HG03575 (cell line): ENCODE data around the gene LDHAL6B.
"Not testable (repeated sequence)": the region's sequence is repeated elsewhere in the genome, so short reads cannot be mapped to it uniquely, and the experiment has no call there.

Experiments
- ATAC-seq: cut with Tn5 transposase; IDR thresholded peaks from one replicate; pipeline ENCODE4 v1.9.1; 2021; ENCODE audit not compliant: unreplicated experiment, insufficient number of reproducible peaks, low FRiP score; ENCODE audit errors: extremely low read depth

LDHAL6B gene

DNA sequence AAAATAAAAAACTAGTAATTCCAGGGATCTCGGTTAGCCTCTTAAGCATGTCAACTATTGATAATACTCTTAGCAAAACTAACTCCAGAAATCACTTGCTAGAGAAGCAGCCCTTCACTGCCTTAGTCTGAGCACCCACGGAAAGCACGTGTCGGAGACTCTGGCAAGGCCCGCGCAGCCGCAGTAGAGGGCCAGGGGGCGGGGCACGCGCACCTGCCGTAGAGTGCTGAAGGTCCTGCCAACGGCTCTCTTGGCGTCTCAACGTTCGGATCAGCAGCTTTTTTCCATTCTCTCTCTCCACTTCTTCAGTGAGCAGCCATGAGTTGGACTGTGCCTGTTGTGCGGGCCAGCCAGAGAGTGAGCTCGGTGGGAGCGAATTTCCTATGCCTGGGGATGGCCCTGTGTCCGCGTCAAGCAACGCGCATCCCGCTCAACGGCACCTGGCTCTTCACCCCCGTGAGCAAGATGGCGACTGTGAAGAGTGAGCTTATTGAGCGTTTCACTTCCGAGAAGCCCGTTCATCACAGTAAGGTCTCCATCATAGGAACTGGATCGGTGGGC lies at the start of gene LDHAL6B:
LDHAL6B (plus strand) TSS at position 221 of the 561 bp plus-strand sequence; CDS start at position 319, 98 bp downstream.
- ATAC-seq, result no peak

DNA sequence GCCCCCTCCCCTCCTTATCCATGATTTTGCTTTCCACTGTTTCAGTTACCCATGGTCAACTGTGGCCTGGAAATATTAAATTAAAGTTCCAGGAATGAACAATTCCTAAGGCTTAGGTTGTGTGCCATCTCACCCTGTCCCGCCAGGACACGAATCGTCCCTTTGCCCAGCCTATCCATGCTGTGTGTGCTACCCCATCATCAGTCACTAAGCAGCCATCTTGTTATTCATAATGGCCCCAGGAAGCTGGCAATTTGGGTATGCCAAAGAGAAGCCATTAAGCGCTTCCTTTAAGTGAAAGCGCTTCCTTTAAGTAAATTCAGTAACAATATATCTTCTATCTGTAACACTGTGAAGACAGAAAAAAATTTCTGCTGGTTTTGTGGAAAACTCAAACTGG lies 49.2 kb upstream of the LDHAL6B start:
- no peak for ATAC-seq

DNA sequence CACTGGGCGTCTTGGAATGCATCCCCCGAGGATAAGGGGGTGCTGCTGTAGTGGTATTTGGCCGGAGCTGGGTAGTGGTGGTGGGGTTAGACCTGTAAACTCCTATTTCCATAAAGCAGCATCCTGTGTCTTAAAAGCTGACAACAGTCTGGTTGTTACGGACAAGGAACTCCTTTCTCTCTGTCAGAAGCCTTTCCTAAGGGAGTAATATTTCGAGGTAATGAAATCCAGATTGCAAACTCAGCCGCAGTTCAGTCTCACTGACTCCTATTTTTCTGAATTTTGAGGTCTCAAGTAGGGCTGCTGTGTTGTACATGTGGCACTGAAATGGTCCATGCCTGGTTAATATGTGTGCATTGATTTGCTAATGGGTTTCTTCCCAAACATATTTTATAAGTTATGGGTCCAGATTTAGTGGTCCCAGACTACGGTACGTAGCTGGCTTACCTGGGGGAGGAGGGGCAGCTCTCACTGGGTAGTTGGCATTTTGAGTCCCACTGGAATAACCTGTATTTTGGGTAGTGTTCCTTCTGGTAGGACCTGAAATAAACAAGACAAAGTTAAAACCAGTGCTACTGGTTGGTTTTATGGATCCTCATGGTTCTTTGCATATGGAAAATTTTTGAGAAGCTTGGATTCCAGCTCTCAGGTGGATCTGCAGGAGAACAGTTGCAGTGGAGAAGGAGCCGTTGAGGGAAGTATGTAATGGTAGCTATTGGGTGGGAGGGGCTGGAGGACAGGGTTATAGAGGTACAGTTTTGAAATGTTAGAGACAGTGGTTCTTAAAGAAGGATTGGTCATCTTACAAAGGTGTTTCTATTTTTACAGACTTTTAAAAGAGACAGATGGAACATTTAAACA lies 48.6 kb upstream of the LDHAL6B start:
- no peak for ATAC-seq

DNA sequence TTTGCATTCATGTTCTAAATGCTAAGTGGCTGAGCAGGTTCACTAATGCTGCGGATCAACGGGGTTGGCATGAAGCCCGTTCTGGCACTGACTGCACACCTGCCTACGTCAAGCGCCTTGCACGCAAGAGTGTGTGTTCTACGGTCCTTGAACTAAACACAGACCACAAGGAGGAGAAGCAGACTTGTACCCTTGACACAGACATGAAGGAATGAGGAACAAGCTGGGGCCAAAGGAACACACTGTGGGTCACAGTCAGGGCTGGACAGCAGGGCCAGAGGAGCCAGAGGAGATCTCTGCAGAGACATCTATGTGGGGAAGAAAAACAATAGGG lies 48.0 kb upstream of the LDHAL6B start:
- ATAC-seq, result no peak

DNA sequence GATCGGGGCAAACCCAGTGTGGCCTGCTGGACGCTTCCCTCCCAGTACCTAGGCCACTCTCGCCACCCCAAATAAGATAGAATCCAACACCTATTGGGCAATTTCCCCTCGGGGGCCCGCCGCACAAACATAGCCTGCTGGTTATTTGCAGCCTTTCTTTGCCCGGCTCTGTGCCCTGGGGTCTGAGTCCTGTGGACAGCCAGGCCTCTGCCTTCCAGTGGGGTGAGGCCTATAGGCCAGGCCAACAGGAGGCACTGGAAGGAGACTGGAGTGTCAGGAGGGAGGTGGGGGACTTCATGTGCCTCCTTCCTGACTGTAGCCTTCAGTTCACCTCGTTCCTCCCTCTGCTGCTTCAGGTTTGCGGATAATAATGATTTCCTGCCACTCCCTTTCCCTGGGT lies 47.4 kb upstream of the LDHAL6B start:
- ATAC-seq, result no peak

DNA sequence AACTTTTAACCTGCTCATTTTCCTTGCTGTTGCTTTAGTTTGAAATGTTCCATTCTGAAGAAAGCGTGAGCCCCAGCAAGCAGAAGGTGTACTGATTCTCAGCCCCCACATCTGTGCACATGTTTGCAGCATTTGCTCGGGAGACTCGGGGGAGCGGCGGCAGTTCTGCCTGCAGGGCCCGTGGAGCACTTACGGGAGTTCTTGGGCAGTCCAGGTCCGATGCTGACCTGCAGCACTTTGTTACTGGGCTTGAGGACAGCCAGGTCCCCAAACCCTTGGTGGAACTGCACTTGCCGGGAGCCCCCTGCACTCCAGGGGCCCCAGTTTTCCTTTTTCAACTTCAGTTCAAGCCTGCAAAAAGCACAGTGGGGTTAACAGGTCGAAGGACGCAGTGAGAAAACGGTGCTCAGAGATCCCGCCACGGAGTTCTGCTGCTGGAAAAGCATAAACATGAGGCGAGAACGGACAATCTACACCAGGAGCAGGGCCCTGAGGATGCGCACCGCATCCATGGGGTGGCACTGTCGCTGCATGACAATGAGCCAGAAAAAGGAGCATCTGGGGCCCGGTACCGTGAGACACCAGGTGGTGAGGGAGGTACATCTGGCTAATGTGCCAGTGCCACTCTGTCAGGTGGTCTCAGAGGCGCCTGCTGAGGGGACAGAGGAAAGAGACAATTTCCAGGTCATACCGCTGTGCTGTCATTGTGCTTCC lies 45.6 kb upstream of the LDHAL6B start:
- no peak for ATAC-seq

DNA sequence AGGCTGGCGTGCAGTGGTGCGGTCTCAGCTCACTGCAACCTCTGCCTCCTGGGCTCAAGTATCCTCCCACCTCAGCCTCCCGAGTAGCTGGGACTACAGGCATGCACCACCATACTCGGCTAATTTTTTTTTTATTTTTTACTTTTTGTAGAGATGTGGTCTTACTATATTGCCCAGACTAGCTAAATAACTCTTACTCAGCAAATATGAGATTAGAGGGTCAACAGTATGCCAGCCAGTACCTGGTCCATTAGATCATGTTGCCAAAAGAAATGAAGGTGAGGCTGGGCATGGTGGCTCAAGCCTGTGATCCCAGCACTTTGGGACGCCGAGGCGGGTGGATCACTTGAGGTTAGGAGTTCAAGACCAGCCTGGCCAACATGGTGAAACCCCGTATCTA lies 44.6 kb upstream of the LDHAL6B start:
- ATAC-seq, result not testable (repeated sequence)

DNA sequence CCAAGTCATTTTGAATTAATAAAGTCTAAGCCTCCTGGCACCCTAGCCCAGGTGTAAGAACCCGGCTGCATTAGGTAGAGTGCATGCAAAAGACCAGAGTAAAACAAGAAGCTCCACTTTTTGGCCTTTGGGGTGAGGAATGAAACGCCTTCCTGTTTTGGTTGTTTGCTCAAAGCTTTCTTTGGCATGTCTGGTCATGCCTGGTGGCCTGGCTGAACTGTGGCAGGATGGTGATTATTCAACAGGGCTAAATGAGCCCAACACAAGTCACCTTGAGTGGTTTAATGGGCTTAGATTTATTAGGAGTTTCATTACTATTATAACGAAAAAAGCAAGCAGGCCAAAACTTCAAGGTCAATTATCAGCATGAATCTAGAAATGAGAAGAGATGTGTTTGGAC lies 40.9 kb upstream of the LDHAL6B start:
- ATAC-seq, result no peak

DNA sequence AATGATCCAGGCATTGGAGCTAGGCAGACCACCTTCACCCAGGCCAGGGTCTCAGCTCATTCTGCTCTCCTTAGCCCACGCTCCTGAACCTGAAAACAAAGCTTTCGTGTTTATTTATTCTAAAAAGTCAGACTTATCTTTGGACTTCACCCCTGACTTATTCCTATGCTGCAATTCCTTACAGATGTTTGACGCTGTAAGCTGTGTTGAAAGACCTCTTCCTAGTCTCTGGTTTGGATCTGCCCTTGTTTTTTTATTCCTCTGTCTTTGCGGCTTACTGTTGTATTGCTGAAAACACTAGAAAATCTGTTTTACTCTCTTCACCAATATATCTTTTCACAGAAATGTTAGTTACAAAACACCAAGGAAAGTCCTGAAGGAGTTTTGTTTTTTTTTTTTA lies 40.5 kb upstream of the LDHAL6B start:
- no peak for ATAC-seq

DNA sequence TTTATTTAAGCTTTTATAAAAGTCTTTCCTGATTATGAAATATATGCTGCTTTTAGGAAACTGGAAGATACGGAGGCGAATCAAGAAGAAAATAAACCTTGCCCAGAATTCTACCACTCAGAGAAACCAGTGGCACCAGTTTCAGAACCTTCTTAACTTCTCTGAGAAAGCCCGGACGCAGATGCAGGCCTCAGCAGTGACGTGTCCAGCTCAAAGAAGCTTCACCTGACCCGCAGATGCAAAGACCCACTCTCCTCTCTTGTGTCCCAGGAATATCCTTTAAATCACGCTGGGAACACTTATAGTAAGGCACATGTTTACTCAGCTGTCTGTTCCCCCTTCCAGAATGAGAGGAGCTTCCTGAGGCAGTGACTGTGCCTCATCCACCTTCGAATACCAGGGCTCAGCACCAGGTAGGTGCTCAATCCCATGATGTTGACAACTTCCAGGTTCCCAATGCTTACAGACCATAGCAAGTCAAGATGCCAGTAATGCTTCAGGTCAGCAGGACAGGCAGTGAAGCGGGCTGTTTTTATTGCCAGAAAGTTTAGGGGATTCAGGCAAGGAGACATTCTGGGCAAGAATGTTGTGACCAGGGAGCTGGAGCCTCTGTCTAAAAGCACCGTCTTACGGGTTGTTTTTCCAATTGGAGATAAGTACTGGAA lies 39.9 kb upstream of the LDHAL6B start:
- no peak for ATAC-seq

DNA sequence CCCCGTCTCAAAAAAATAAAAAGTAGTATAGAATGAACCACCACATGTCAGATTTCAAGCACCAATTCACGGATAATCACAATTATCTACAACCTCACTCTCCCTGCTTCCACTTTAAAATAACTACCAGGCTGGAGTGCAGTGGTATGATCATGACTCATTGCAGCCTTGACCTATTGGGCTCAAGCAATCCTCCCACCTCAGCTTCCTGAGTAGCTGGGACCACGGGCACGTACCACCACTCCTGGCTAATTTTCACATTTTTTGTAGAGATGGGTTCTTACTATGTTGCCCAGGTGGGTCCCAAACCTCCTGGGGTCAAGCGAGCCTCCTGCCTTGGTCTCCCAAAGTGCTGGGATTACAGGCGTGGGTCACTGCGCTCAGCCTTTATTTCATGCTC lies 38.1 kb upstream of the LDHAL6B start:
- ATAC-seq, result no peak

DNA sequence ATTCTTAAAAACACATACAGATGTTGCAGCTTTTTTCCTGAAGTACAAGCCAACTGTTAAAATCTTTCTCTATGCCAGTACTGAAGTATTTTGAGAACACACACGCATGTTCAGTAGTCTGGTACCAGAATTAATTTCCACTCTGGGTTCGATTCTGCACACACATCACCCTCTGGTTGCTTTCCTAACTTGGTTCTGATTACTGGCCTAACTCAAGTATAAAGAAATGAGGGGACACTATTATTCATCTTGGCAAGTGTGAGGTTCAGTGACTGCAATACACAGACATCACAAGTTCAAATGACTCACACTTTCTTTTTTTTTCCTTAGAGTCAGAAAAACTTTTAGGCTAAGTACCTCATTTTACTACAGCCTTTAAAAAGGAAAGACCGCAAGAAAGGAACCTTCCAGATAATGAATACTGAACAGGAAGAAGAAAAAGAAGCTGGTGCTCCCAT lies 37.4 kb upstream of the LDHAL6B start:
- ATAC-seq, result no peak

DNA sequence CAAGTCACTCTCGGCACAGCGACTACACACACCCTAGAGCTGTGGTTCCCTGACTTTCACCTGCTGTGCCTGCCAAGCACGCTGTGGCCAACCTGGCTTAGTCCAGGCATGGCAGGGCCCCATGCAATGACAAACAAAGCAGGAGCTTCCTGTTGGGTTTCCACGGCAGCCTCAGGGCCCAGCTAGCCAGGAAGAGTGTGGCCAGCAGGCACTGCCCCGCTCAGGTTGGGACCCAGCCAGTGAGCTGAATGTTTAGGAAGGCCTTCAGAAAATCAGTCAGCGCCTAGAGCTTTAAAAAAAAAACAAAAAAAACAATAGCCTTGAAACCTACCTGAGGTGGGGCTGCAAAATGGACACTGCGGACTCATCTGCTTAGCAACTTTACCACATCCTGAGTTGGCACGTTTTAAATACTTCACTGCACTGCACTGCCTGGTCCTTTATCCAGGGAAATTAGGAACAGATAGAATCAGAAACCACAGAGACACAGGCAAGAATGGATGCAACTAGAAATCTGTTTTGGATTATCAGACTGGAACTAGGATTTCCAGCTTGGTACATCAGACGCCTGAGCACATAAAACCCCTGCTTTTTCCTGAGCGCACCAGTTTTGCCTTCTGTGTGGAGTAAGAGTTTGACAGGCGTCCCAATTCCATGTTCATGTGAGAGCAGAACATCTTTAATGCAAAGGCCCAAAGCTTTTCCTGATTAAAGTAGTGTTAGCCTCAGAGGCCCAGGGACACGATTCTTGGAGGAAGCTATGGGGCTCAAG lies 36.2 kb upstream of the LDHAL6B start:
- no peak for ATAC-seq

DNA sequence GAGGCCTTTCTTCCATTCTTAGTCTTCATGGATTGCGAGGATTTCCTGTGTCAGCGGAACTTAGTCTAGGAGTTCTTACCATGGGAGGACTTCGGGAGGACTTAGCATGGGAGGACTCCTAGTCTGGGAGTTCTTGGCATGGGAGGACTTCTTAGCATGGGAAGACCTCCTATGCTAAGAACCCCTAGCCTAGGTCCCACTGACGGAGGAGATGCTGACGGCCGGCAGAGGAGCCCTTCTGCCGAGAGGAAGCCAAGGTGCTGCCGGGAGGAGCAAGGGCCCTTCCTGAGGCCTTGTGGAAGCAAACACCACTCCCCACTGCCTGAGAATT lies 35.6 kb upstream of the LDHAL6B start:
- no peak for ATAC-seq

DNA sequence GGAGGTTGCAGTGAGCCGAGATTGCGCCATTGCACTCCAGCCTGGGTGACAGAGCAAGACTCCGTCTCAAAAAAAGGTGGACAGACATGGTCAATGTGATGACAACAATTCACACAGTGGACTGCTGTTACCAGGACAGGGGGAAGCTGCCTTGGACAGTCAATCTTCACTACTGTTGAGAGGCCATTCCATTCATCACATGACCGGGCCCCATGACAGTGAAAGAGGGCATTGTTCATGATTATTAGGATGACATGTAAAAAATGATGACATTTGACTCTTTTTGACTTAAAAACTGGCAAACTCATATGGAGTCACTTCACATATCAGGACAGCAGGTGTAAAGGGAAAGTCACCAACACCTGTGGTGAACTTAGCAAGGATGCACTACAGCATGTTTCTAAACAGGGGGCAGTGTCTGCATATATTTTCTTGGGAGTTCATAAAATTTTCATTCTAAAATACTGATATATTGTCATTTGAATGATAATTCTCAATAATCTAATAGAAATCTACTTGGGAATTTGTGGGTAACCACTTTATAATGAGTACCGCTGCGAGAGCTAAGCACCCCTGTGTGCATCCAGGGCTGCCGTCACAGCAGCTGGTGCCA lies 34.2 kb upstream of the LDHAL6B start:
- ATAC-seq, result no peak

DNA sequence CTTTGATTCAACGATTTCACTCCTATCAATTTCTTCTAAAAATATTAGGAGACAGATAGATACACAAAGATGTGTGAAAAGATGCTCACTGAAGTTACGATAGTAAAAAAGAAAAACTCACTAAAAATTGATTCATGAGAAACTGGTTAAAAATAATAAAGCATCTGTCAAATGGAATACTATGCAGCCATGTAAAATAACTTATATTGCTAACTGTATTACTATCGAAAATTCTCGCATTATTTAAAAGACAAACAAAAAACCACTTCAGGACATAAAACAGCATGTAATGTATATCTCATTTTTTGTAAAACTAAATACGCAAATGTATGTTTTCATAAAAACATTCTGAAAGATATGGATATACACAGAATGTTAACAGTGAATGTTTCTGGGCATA lies 33.4 kb upstream of the LDHAL6B start:
- no peak for ATAC-seq

DNA sequence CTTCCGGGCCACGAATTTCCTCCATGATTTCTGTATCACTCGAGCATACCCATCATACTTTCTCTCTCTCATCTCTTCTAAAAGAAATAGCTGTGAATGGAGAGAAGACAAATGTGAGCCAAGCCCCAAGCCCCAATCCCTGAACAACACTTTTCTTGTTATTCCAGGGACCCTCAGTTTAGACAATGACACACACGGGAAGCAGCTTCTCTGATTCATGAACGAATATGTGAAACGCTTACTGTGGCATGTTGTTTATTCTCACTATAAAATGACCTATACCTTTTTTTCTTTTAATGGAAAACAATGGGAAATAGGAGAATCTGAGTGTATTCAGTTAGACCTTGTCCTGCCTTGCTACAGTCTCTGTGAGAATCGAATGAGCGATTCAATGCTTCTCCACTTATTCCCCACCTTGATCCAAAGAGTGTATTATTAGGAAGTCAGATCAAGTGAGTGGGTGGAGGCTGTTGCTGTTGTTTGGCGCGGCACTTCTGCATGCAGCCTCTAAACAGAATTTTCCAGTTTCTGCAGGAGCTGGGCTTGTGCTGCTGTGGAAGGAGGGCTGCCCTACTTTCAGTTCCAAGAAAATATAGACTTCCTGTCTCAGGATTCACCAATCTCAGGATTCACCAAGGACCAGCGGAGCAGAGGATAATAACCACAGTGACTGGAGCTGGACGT lies 32.4 kb upstream of the LDHAL6B start:
- ATAC-seq, result no peak
